ENCODE data around the gene ZNF835.

ZNF835 gene

GRCh38 chr19:56671613-56671994, at the start of gene ZNF835:
ZNF835 (minus strand) TSS chr19:56671757; CDS start chr19:56665198, 6,559 bp downstream.
- Histone ChIP-seq H3K9ac (no peak within 1 kb of the TSS), H3K36me3 (ENCODE audit: insufficient read depth) (no peaks in the 10 kb centered on the region), H3K27me3 (ENCODE audit: insufficient read depth, low read depth) (no peaks in the 10 kb centered on the region), H2AFZ (ENCODE audit: low read depth) (no peak within 1 kb of the TSS), H3K4me3 (IDR thresholded peaks at IDR 0.05; ENCODE audit: insufficient read depth, low read depth, low read length) (no peak within 1 kb of the TSS), H4K20me1 (ENCODE audit: insufficient read depth) (no peaks in the 10 kb centered on the region), H3K79me2 (ENCODE audit: insufficient read depth, low read depth) (no peaks in the 10 kb centered on the region), H3K27ac (no peak within 1 kb of the TSS), H3K4me2 (no peak within 1 kb of the TSS), H3K4me1 (ENCODE audit: low read depth, poor library complexity, severe bottlenecking) (no peaks in the 10 kb centered on the region)
- TF ChIP-seq, protein P1, sequence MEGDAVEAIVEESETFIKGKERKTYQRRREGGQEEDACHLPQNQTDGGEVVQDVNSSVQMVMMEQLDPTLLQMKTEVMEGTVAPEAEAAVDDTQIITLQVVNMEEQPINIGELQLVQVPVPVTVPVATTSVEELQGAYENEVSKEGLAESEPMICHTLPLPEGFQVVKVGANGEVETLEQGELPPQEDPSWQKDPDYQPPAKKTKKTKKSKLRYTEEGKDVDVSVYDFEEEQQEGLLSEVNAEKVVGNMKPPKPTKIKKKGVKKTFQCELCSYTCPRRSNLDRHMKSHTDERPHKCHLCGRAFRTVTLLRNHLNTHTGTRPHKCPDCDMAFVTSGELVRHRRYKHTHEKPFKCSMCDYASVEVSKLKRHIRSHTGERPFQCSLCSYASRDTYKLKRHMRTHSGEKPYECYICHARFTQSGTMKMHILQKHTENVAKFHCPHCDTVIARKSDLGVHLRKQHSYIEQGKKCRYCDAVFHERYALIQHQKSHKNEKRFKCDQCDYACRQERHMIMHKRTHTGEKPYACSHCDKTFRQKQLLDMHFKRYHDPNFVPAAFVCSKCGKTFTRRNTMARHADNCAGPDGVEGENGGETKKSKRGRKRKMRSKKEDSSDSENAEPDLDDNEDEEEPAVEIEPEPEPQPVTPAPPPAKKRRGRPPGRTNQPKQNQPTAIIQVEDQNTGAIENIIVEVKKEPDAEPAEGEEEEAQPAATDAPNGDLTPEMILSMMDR (conservative IDR thresholded peaks at IDR 0.05; ENCODE audit: low read depth, low read length) = no peak

GRCh38 chr19:56720281-56720680, 48.7 kb upstream of the ZNF835 start:
- Histone ChIP-seq H3K27me3 (ENCODE audit: insufficient read depth, low read depth) (no peaks in the 10 kb centered on the region; the same call in 1 of the 2 replicates), H3K36me3 (ENCODE audit: insufficient read depth) (no peaks in the 10 kb centered on the region), H4K20me1 (ENCODE audit: insufficient read depth) (no peaks in the 10 kb centered on the region), H3K4me1 (ENCODE audit: low read depth, poor library complexity, severe bottlenecking) (no peaks in the 10 kb centered on the region), H3K9ac (no peak overlapping the region), H3K79me2 (ENCODE audit: insufficient read depth, low read depth) (no peaks in the 10 kb centered on the region), H2AFZ (ENCODE audit: low read depth) (no peak overlapping the region), H3K4me3 (IDR thresholded peaks at IDR 0.05; ENCODE audit: insufficient read depth, low read depth, low read length) (no peak overlapping the region), H3K27ac (no peak overlapping the region), H3K4me2 (no peak overlapping the region)
- TF ChIP-seq, protein P1 (conservative IDR thresholded peaks at IDR 0.05; ENCODE audit: low read depth, low read length) = no peak

DNA sequence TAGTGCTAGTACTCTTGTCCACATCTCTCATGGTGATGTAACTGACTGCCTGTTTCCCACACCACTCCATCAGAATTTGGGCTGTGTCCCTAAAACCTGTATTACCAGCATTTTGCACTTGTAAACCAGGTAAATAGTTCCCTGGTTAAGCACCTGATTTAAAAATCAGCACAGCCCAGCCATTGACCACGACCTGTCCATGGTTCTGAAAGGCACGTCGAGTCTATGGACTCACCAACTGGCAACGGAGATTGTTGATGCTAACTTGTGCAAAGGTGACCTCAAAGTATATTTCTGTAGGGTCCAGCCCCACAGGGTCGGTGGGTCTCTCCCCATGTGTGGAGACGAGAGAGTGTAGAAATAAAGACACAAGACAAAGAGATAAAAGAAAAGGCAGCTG, 46.7 kb upstream of the ZNF835 start:
- H3K4me2 ChIP-seq = no peak overlapping the region
- no peak overlapping the region for H2AFZ ChIP-seq (ENCODE audit: low read depth)
- no peaks in the 10 kb centered on the region for H3K79me2 ChIP-seq (ENCODE audit: insufficient read depth, low read depth)
- no peaks in the 10 kb centered on the region for H3K4me1 ChIP-seq (ENCODE audit: low read depth, poor library complexity, severe bottlenecking)
- TF ChIP-seq, protein P1 (conservative IDR thresholded peaks at IDR 0.05; ENCODE audit: low read depth, low read length) = no peak
- no peak overlapping the region for H3K4me3 ChIP-seq (IDR thresholded peaks at IDR 0.05; ENCODE audit: insufficient read depth, low read depth, low read length)
- no peaks in the 10 kb centered on the region for H3K36me3 ChIP-seq (ENCODE audit: insufficient read depth)
- H3K27ac ChIP-seq = no peak overlapping the region
- no peak overlapping the region for H3K9ac ChIP-seq
- H4K20me1 ChIP-seq (ENCODE audit: insufficient read depth) = no peaks in the 10 kb centered on the region
- H3K27me3 ChIP-seq (ENCODE audit: insufficient read depth, low read depth) = no peaks in the 10 kb centered on the region; the same call in 1 of the 2 replicates

DNA sequence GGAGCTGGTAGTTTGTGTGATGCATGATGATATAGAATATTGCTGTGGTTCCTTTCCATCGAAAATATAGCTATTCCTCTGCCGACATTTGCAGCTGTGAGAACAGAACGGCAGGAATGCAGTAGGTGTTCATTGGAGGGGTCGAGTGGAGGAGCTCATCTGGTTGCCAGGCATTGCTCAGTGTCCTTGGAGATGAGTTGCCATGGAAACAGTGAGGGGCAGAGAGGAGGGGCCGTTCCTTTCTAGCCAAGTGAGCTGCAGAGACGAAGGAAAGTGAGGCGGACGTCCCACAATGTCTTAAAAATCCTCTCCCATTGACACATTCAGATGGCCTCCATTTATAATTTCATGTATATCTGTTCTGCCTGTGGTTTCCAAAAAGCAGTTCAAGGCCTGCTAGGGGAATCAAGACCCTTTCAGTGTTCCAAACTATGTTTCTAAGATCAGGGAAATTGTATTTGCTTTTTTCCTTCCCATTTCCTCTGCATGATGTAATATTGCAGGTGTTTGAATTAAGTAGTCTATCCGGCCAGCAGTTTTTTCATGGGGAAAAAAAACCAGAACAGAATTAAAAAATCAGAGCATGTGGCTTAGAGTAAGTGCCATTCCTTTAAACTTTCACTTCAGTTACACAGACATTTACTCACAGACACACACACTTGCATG, 41.2 kb upstream of the ZNF835 start:
- H3K79me2 ChIP-seq (ENCODE audit: insufficient read depth, low read depth) = no peaks in the 10 kb centered on the region
- TF ChIP-seq, protein P1 (conservative IDR thresholded peaks at IDR 0.05; ENCODE audit: low read depth, low read length) = no peak
- H3K9ac ChIP-seq = no peak overlapping the region
- no peaks in the 10 kb centered on the region for H3K27me3 ChIP-seq (ENCODE audit: insufficient read depth, low read depth)
- no peaks in the 10 kb centered on the region for H4K20me1 ChIP-seq (ENCODE audit: insufficient read depth)
- H3K4me3 ChIP-seq (IDR thresholded peaks at IDR 0.05; ENCODE audit: insufficient read depth, low read depth, low read length) = no peak overlapping the region
- H3K36me3 ChIP-seq (ENCODE audit: insufficient read depth) = no peaks in the 10 kb centered on the region
- H2AFZ ChIP-seq (ENCODE audit: low read depth) = no peak overlapping the region
- H3K4me1 ChIP-seq (ENCODE audit: low read depth, poor library complexity, severe bottlenecking) = no peaks in the 10 kb centered on the region
- no peak overlapping the region for H3K27ac ChIP-seq
- H3K4me2 ChIP-seq = no peak overlapping the region

All from KMS-11 (cell line).